UCSD-AML1 (cell line): ENCODE data around the gene PIM3.

Experiments used
- DNase-seq: peaks from one replicate; lab custom pipeline; 2025; ENCODE audit not compliant: unreplicated experiment; lab: John Stamatoyannopoulos, UW

Gene PIM3

GRCh38 chr22:49954991-49955580 is 5.5 kb upstream of the PIM3 start:
- DNase-seq, result no peak

GRCh38 chr22:49955581-49956417 is 4.8 kb upstream of the PIM3 start:
- no peak for DNase-seq

GRCh38 chr22:49956418-49956770 is 4.2 kb upstream of the PIM3 start:
- no peak for DNase-seq

- no peak for DNase-seq
Measured at GRCh38 chr22:49956914-49957825, 3.4 kb upstream of the PIM3 start.

- DNase-seq, result no peak
Measured at GRCh38 chr22:49957826-49958365, 2.7 kb upstream of the PIM3 start.

GRCh38 chr22:49958366-49958921 is 2.1 kb upstream of the PIM3 start:
- no peak for DNase-seq

GRCh38 chr22:49958931-49959781 is 1.4 kb upstream of the PIM3 start:
- DNase-seq, result no peak

- DNase-seq, result no peak
Measured at GRCh38 chr22:49959782-49960158, 802 bp upstream of the PIM3 start.

GRCh38 chr22:49961005-49961600 is 531 bp downstream of the PIM3 start:
- no peak for DNase-seq

GRCh38 chr22:49961601-49962011 is 1.0 kb downstream of the PIM3 start:
- DNase-seq, result no peak

- DNase-seq, result peak; percentile 84
Measured at GRCh38 chr22:49962012-49962750, 1.6 kb downstream of the PIM3 start.

- no peak for DNase-seq
Measured at GRCh38 chr22:49962751-49963646, 2.4 kb downstream of the PIM3 start.

- no peak for DNase-seq
Measured at GRCh38 chr22:49963647-49964026, 3.1 kb downstream of the PIM3 start.

GRCh38 chr22:49964136-49965090 is 3.8 kb downstream of the PIM3 start:
- no peak for DNase-seq

GRCh38 chr22:49965091-49966040 is 4.8 kb downstream of the PIM3 start:
- DNase-seq, result no peak
